Panc1 (cell line): ENCODE data around the gene RPH3AL. TPM values are rescaled to one million over a fixed set of nuclear protein-coding genes. Genes with fewer than 3 reads are reported as not detected.

Experiments used
- ATAC-seq: fragments of 200-7000 bp; cut with Tn5 transposase; 2 replicates; pipeline ENCODE4 v1.9.1; 2020; ENCODE audit warnings: mild to moderate bottlenecking, moderate library complexity
- BruUV-seq: library from RNA; stranded (reverse); fragments of 400-500 nt; replicated peaks from 2 replicates; lab custom pipeline; 2021; lab: Mats Ljungman, UMichigan
- CTCF ChIA-PET: fragments of 300-600 bp; sonication (Branson Sonifier 250); formaldehyde crosslinking; loops from one replicate; lab custom pipeline; 2022; ENCODE audit warnings: antibody characterized with exemption; lab: Charles Lee
- POLR2A ChIA-PET: fragments of 300-600 bp; sonication (Branson Sonifier 250); formaldehyde crosslinking; loops from one replicate; lab custom pipeline; 2022; ENCODE audit warnings: antibody characterized with exemption; lab: Charles Lee
- DNase-seq: peaks from one replicate; pipeline ENCODE4 v3.0.0-alpha.2; 2010; ENCODE audit warnings: low read depth, low spot score
- H3K27ac ChIP-seq: 2 replicates; pipeline ENCODE4 v1.5.1; 2011; ENCODE audit warnings: mild to moderate bottlenecking, low read length, inconsistent platforms
- H3K27me3 ChIP-seq: fragments of 200-500 bp; sonication (Bioruptor generic); 2 replicates; pipeline ENCODE4 v1.6.0; 2014; ENCODE audit warnings: low read length, inconsistent platforms; ENCODE audit not compliant: control insufficient read depth, insufficient read depth
- H3K36me3 ChIP-seq: fragments of 200-500 bp; sonication (Bioruptor generic); 2 replicates; pipeline ENCODE4 v1.5.1; 2014; ENCODE audit warnings: inconsistent platforms, mild to moderate bottlenecking, low read length, moderate library complexity; ENCODE audit not compliant: control insufficient read depth, insufficient read depth
- H3K4me1 ChIP-seq: 2 replicates; pipeline ENCODE4 v1.5.1; 2011; ENCODE audit warnings: inconsistent platforms, mild to moderate bottlenecking, low read length, moderate library complexity; ENCODE audit not compliant: control insufficient read depth, insufficient read depth
- H3K4me3 ChIP-seq, 2 experiments: 2 replicates each; pipeline ENCODE4 v1.5.1; 2011 to 2012; ENCODE audit warnings: low read depth in 2 of 2, low read length in 2 of 2, mild to moderate bottlenecking in 2 of 2, inconsistent platforms in 1 of 2, moderate library complexity in 1 of 2
- H3K9me3 ChIP-seq: fragments of 200-500 bp; sonication (Bioruptor generic); 2 replicates; pipeline ENCODE4 v1.5.1; 2014; ENCODE audit warnings: low read depth, mild to moderate bottlenecking, inconsistent platforms, low read length, moderate library complexity; ENCODE audit not compliant: control insufficient read depth, insufficient read depth
- POLR2AphosphoS5 ChIP-seq: IDR thresholded peaks from 2 replicates; pipeline ENCODE4 v1.6.1; 2012; ENCODE audit warnings: mild to moderate bottlenecking, low read depth, low read length, moderate library complexity
- SIN3A ChIP-seq: IDR thresholded peaks from 2 replicates; pipeline ENCODE4 v1.6.1; 2012; ENCODE audit warnings: low read depth, mild to moderate bottlenecking, low read length, moderate library complexity, borderline replicate concordance; ENCODE audit not compliant: insufficient read depth
- TCF7L2 ChIP-seq: IDR thresholded peaks from 2 replicates; pipeline ENCODE4 v1.6.1; 2011; ENCODE audit warnings: mild to moderate bottlenecking, low read depth, low read length, inconsistent platforms
- in situ Hi-C: cut with HindIII; loops from 2 replicates; pipeline ENCODE4 v1.10.0; 2016; ENCODE audit warnings: low sequenced_read_pairs, low pct_unique_long_range_greater_than_20kb
- intact Hi-C: fragments of 100-400 bp; cut with micrococcal nuclease; formaldehyde crosslinking; loops from one replicate; pipeline ENCODE4 v1.10.0; 2022; ENCODE audit not compliant: unreplicated experiment
- total RNA-seq: library from RNA; stranded (reverse); gene quantifications from one replicate; pipeline ENCODE4 v1.2.1, GENCODE V29; 2021; ENCODE audit not compliant: unreplicated experiment
- TF ChIP-seq, protein P1 (sequence below), 2 experiments: IDR thresholded peaks; 2 replicates each; pipeline ENCODE4 v1.6.1; 2011 to 2012; ENCODE audit warnings: low read depth in 2 of 2, control low read depth in 1 of 2, low read length in 1 of 2, mild to moderate bottlenecking in 1 of 2, moderate library complexity in 1 of 2; ENCODE audit not compliant: insufficient read depth in 1 of 2
- TF ChIP-seq, protein P2 (sequence below): fragments of 450-650 bp; IDR thresholded peaks from 2 replicates; pipeline ENCODE4 v1.5.1; 2017; ENCODE audit warnings: mild to moderate bottlenecking

The RPH3AL gene
- total RNA-seq, 1 experiment from 2014 or later: 2.2 TPM

- H3K4me3 ChIP-seq: no peak overlapping the region
- TF ChIP-seq, protein P1, sequence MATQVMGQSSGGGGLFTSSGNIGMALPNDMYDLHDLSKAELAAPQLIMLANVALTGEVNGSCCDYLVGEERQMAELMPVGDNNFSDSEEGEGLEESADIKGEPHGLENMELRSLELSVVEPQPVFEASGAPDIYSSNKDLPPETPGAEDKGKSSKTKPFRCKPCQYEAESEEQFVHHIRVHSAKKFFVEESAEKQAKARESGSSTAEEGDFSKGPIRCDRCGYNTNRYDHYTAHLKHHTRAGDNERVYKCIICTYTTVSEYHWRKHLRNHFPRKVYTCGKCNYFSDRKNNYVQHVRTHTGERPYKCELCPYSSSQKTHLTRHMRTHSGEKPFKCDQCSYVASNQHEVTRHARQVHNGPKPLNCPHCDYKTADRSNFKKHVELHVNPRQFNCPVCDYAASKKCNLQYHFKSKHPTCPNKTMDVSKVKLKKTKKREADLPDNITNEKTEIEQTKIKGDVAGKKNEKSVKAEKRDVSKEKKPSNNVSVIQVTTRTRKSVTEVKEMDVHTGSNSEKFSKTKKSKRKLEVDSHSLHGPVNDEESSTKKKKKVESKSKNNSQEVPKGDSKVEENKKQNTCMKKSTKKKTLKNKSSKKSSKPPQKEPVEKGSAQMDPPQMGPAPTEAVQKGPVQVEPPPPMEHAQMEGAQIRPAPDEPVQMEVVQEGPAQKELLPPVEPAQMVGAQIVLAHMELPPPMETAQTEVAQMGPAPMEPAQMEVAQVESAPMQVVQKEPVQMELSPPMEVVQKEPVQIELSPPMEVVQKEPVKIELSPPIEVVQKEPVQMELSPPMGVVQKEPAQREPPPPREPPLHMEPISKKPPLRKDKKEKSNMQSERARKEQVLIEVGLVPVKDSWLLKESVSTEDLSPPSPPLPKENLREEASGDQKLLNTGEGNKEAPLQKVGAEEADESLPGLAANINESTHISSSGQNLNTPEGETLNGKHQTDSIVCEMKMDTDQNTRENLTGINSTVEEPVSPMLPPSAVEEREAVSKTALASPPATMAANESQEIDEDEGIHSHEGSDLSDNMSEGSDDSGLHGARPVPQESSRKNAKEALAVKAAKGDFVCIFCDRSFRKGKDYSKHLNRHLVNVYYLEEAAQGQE (IDR thresholded peaks at IDR 0.05; ENCODE audit: insufficient read depth in 1 of 2, low read depth in 2 of 2, low read length in 1 of 2): no peak
- TF ChIP-seq, protein P2, sequence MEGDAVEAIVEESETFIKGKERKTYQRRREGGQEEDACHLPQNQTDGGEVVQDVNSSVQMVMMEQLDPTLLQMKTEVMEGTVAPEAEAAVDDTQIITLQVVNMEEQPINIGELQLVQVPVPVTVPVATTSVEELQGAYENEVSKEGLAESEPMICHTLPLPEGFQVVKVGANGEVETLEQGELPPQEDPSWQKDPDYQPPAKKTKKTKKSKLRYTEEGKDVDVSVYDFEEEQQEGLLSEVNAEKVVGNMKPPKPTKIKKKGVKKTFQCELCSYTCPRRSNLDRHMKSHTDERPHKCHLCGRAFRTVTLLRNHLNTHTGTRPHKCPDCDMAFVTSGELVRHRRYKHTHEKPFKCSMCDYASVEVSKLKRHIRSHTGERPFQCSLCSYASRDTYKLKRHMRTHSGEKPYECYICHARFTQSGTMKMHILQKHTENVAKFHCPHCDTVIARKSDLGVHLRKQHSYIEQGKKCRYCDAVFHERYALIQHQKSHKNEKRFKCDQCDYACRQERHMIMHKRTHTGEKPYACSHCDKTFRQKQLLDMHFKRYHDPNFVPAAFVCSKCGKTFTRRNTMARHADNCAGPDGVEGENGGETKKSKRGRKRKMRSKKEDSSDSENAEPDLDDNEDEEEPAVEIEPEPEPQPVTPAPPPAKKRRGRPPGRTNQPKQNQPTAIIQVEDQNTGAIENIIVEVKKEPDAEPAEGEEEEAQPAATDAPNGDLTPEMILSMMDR: no peak
- TF ChIP-seq POLR2AphosphoS5 (no peak), TCF7L2 (no peak), SIN3A (no peak)
- peaks cover 2% of the 10 kb centered on the region; the same call in 1 of the 2 replicates for H3K4me1 ChIP-seq
- DNase-seq: no peak
- BruUV-seq: no TSS peak
- CTCF ChIA-PET: no interaction called here
- no peaks in the 10 kb centered on the region for H3K36me3 ChIP-seq
- in situ Hi-C loops: no loop called here
- intact Hi-C loops: no loop called here
- no peak for ATAC-seq
- H3K27ac ChIP-seq: no peak overlapping the region
- H3K9me3 ChIP-seq: no peaks in the 10 kb centered on the region
- POLR2A ChIA-PET: no interaction called here
- H3K27me3 ChIP-seq: no peaks in the 10 kb centered on the region
Measured at GRCh38 chr17:337866-338265, 14.7 kb downstream of the RPH3AL start.

DNA sequence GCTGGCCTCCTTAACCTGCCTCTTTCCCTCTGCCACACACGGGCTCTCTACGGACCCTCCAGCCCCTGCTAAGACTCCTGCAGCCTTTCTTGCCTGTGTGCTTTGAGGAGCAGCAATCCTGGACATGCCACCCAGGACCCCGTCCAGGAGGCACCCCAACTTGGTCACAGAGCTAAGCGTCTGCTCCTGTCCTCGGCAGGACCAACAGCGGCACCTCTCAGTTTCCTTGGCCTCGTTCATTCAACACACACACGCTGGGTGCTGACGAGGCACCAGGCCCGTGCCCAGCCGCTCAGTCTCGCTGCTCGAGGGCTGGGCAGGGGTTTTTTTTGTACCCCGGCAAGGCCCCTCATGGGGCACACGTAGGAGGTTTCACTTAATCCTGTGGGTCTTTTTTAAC lies 15.2 kb downstream of the RPH3AL start:
- Histone ChIP-seq H3K4me3 (no peak overlapping the region), H3K27me3 (no peaks in the 10 kb centered on the region), H3K9me3 (no peaks in the 10 kb centered on the region), H3K4me1 (peaks cover 2% of the 10 kb centered on the region; the same call in 1 of the 2 replicates), H3K36me3 (no peaks in the 10 kb centered on the region), H3K27ac (no peak overlapping the region)
- TF ChIP-seq TCF7L2 (no peak), POLR2AphosphoS5 (no peak), SIN3A (no peak)
- TF ChIP-seq, protein P1 (IDR thresholded peaks at IDR 0.05; ENCODE audit: insufficient read depth in 1 of 2, low read depth in 2 of 2, low read length in 1 of 2): no peak
- TF ChIP-seq, protein P2: no peak
- BruUV-seq: no TSS peak
- CTCF ChIA-PET: no interaction called here
- intact Hi-C loops (no loop called here), in situ Hi-C loops (no loop called here)
- POLR2A ChIA-PET: interaction anchor here (0.7 kb wide), 1 partner anchor 67 kb away, joined by 4 read pairs; no protein-coding TSS in a partner anchor
- ATAC-seq (no peak), DNase-seq (no peak)
